22Rv1 (cell line): ENCODE measurements around the gene AIG1.

Experiments used
- H3K27ac ChIP-seq: fragments of 450-650 bp; 2 replicates; pipeline ENCODE4 v1.5.1; 2017
- ZFX ChIP-seq: fragments of 450-650 bp; IDR thresholded peaks from 2 replicates; pipeline ENCODE4 v1.6.1; 2017; ENCODE audit warnings: antibody characterized with exemption, borderline replicate concordance
- TF ChIP-seq, protein P1 (sequence below): fragments of 450-650 bp; IDR thresholded peaks from 2 replicates; pipeline ENCODE4 v1.5.1; 2017; ENCODE audit warnings: mild to moderate bottlenecking

The AIG1 gene

GRCh38 chr6:143059663-143060353 is 881 bp upstream of the AIG1 start:
- TF ChIP-seq, protein P1, sequence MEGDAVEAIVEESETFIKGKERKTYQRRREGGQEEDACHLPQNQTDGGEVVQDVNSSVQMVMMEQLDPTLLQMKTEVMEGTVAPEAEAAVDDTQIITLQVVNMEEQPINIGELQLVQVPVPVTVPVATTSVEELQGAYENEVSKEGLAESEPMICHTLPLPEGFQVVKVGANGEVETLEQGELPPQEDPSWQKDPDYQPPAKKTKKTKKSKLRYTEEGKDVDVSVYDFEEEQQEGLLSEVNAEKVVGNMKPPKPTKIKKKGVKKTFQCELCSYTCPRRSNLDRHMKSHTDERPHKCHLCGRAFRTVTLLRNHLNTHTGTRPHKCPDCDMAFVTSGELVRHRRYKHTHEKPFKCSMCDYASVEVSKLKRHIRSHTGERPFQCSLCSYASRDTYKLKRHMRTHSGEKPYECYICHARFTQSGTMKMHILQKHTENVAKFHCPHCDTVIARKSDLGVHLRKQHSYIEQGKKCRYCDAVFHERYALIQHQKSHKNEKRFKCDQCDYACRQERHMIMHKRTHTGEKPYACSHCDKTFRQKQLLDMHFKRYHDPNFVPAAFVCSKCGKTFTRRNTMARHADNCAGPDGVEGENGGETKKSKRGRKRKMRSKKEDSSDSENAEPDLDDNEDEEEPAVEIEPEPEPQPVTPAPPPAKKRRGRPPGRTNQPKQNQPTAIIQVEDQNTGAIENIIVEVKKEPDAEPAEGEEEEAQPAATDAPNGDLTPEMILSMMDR = no peak
- no peak for TF ChIP-seq ZFX
- H3K27ac ChIP-seq = peak overlapping the region; percentile 67

- H3K27ac ChIP-seq = peak overlapping the region; percentile 67
- no peak for TF ChIP-seq ZFX
- TF ChIP-seq, protein P1 = 0 out of 2 replicates have a peak, but pooled peaks have one; percentile 8
Observed at GRCh38 chr6:143060354-143060805, 309 bp upstream of the AIG1 start.

DNA sequence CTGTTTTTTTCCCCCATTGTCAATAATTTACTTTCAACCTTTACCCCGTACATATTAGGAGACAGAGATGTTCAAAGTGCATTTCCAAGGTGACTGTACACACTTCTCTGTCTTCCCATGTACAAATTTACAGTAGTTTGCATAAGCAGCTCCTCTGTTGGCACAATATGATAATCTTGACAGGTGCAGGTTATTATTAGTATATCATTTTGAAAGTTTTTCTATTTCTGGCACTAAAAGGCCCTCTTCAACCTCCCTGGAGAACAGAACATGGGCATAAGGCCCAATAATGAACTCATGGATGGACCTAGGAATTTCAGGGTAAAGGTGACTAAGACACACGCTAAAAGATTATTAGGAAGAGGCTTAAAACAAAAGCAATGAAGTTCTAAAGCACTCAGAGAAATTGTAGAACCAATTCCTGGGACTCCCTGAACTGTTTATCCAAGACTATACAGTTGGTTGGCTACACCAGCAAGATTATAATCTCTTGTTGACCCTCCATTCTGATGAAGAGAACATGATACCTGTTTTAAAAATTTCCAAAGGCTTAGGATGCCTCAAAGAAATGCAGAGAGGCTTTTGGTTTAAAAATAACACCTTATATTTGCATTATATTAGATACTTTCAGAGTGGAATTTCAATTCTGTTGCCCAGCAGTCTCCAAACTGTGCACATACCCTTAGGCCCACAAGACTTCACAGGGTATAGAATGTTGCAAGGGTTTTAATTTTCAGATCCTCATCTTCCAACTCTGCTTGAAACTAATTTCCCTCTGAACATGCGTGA is 1.1 kb downstream of the AIG1 start:
- peak overlapping the region; percentile 67 for H3K27ac ChIP-seq
- TF ChIP-seq ZFX = no peak
- TF ChIP-seq, protein P1 = no peak

DNA sequence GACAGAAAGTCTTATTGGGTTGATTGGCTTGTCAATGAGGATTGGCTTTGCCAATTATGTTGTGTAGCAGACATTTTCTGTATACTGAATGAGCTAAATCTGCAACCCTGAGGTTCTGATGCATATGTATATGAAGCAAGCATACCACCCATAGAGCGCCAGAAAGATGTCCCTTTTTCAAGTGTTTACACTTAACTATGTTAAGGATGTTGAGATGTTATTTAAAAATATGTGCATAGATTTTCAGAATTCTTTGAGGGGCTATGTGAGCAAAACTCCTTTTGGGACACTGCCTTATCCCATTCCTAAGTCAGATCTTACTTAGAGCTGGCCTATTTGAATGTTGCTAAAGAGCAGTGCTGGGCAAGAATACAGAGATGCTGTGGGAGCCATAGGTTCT is 1.9 kb downstream of the AIG1 start:
- H3K27ac ChIP-seq = no peak overlapping the region
- no peak for TF ChIP-seq ZFX
- TF ChIP-seq, protein P1 = no peak

DNA sequence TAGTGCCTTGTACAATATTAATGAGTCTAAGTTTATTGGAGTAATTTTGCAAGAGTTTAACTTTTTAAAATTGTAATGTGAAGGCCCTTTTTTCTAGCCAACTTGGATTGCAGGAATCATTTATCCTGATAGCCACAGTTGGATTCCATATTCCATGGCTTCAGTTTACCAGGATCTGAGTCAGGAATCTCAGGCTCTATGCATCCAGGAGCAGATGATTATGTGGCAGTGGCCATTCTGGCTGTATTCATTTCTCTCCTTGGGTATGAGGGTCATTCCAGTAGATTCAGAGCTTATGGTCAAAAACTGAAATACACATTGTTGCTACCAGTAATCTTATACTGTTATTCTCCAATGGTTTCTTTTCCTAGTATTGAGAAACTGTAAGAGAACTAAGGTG is 2.9 kb downstream of the AIG1 start:
- H3K27ac ChIP-seq = no peak overlapping the region
- TF ChIP-seq, protein P1 = no peak
- no peak for TF ChIP-seq ZFX

- no peak overlapping the region for H3K27ac ChIP-seq
Observed at GRCh38 chr6:143064271-143064670, 3.6 kb downstream of the AIG1 start.

More at GRCh38 chr6:143064271-143064670, 3.6 kb downstream of the AIG1 start:
- TF ChIP-seq, protein P1 = no peak
- TF ChIP-seq ZFX = no peak
